Activated naive CD8-positive, alpha-beta T cell (primary cell): Measurements from ENCODE around the gene NLRC5.
"Not testable (repeated sequence)": the region's sequence is repeated elsewhere in the genome, so short reads cannot be mapped to it uniquely, and the experiment has no call there.

Source experiments
- H3K27ac Mint-ChIP-seq: one replicate; pipeline ENCODE4 v1.8.0; 2021; ENCODE audit warnings: mixed read lengths
- H3K27me3 Mint-ChIP-seq: one replicate; pipeline ENCODE4 v1.8.0; 2021; ENCODE audit warnings: mixed read lengths
- H3K36me3 Mint-ChIP-seq: one replicate; pipeline ENCODE4 v1.8.0; 2021; ENCODE audit warnings: mixed read lengths
- H3K4me1 Mint-ChIP-seq: one replicate; pipeline ENCODE4 v1.8.0; 2021; ENCODE audit warnings: low read depth, mixed read lengths
- H3K4me3 Mint-ChIP-seq: one replicate; pipeline ENCODE4 v1.8.0; 2021; ENCODE audit warnings: mild to moderate bottlenecking, mixed read lengths
- H3K9me3 Mint-ChIP-seq: one replicate; pipeline ENCODE4 v1.8.0; 2021; ENCODE audit warnings: low read depth, mixed read lengths

Gene NLRC5

GRCh38 chr16:57104706-57105105, 115.3 kb downstream of the NLRC5 start:
- H3K4me3 Mint-ChIP-seq = no peak overlapping the region
- H3K27me3 Mint-ChIP-seq = no peaks in the 10 kb centered on the region
- H3K27ac Mint-ChIP-seq = no peak overlapping the region
- peaks cover 10% of the 10 kb centered on the region for H3K4me1 Mint-ChIP-seq
- H3K9me3 Mint-ChIP-seq = no peaks in the 10 kb centered on the region
- no peaks in the 10 kb centered on the region for H3K36me3 Mint-ChIP-seq

- H3K27me3 Mint-ChIP-seq = no peaks in the 10 kb centered on the region
- H3K9me3 Mint-ChIP-seq = no peaks in the 10 kb centered on the region
- no peak overlapping the region for H3K27ac Mint-ChIP-seq
- no peak overlapping the region for H3K4me3 Mint-ChIP-seq
- no peaks in the 10 kb centered on the region for H3K36me3 Mint-ChIP-seq
- peaks cover 8% of the 10 kb centered on the region for H3K4me1 Mint-ChIP-seq
These were observed 115.8 kb downstream of the NLRC5 start for GRCh38 chr16:57105184-57105583.

GRCh38 chr16:57106767-57107166, 117.4 kb downstream of the NLRC5 start:
- Mint-ChIP-seq H3K27ac (no peak overlapping the region), H3K4me1 (peaks cover 8% of the 10 kb centered on the region), H3K4me3 (no peak overlapping the region), H3K27me3 (no peaks in the 10 kb centered on the region), H3K9me3 (no peaks in the 10 kb centered on the region), H3K36me3 (no peaks in the 10 kb centered on the region)

DNA sequence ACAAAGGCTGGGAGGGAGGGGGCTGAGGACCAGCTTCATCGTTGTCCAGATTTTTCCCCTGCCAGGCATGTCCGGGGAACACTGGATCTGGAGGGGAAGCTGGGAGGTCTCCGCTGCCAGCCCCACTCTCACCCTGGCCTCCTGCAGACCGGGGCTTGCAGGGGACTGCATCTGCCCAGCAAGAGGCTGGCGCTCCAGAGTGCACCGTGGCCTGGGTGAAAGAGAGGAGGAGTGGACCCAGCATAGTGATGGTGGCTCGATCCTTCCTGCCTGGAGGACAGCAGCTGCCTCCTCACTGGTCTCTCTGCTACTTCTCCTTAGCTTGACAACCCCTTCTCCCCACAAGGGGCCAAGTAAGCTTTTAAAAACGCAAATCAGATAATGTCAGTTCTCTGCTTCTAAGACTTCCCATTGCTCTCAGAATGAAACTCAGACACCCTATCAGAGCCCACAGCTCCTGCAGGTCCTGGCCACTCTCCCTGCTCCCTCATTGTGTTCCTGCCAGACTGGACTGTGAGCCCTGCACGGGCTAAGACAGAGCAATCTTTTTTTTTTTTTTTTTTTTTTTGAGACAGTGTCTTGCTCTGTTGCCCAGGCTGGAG, 118.1 kb downstream of the NLRC5 start:
- Mint-ChIP-seq H3K27ac (no peak overlapping the region), H3K9me3 (no peaks in the 10 kb centered on the region), H3K4me3 (no peak overlapping the region), H3K27me3 (no peaks in the 10 kb centered on the region), H3K4me1 (peaks cover 8% of the 10 kb centered on the region), H3K36me3 (no peaks in the 10 kb centered on the region)

- H3K4me3 Mint-ChIP-seq = no peak overlapping the region
- H3K27me3 Mint-ChIP-seq = no peaks in the 10 kb centered on the region
- H3K9me3 Mint-ChIP-seq = no peaks in the 10 kb centered on the region
- H3K4me1 Mint-ChIP-seq = peaks cover 8% of the 10 kb centered on the region
- no peaks in the 10 kb centered on the region for H3K36me3 Mint-ChIP-seq
- no peak overlapping the region for H3K27ac Mint-ChIP-seq
These were observed 119.1 kb downstream of the NLRC5 start for GRCh38 chr16:57108432-57108831.

DNA sequence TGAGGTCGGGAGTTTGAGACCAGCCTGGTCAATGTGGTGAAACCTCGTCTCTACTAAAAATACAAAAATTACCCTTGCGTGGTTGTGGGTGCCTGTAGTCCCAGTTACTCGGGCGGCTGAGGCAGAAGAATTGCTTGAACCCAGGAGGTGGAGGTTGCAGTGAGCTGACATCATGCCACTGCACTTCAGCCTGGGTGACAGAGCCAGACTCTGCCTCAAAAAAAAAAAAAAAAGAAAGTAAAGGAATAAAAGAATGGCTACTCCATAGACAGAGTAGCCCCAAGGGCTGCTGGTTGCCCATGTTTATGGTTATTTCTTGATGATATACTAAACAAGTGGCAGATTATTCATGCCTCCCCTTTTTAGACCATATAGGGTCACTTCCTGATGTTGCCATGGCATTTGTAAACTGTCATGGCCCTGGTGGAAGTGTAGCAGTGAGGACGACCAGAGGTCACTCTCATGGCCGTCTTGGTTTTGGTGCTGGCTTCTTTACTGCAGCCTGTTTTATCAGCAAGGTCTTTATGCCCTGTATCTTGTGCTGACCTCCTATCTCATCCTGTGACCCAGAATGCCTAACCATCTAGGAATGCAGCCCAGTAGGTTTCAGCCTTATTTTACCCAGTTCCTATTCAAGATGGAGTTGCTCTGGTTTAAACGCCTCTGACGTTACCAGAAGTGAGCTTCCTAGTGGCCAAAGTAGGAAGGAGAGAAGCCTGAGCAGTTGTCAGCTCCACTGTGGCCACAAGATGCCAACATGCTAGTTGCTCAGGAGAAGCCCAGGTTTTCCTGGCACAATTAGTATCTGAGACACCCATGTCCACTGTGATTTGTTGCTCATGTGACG, 120.1 kb downstream of the NLRC5 start:
- not testable (repeated sequence) for H3K9me3 Mint-ChIP-seq, H3K36me3 Mint-ChIP-seq, H3K4me1 Mint-ChIP-seq, H3K27me3 Mint-ChIP-seq, H3K4me3 Mint-ChIP-seq, H3K27ac Mint-ChIP-seq

- Mint-ChIP-seq H3K9me3 (no peaks in the 10 kb centered on the region), H3K27me3 (no peaks in the 10 kb centered on the region), H3K4me3 (no peak overlapping the region), H3K4me1 (no peaks in the 10 kb centered on the region), H3K36me3 (no peaks in the 10 kb centered on the region), H3K27ac (no peak overlapping the region)
These were observed 121.6 kb downstream of the NLRC5 start for GRCh38 chr16:57110937-57111336.

GRCh38 chr16:57111420-57111819, 122.1 kb downstream of the NLRC5 start:
- no peak overlapping the region for H3K27ac Mint-ChIP-seq
- H3K4me1 Mint-ChIP-seq = no peaks in the 10 kb centered on the region
- H3K4me3 Mint-ChIP-seq = no peak overlapping the region
- H3K27me3 Mint-ChIP-seq = no peaks in the 10 kb centered on the region
- no peaks in the 10 kb centered on the region for H3K36me3 Mint-ChIP-seq
- no peaks in the 10 kb centered on the region for H3K9me3 Mint-ChIP-seq

DNA sequence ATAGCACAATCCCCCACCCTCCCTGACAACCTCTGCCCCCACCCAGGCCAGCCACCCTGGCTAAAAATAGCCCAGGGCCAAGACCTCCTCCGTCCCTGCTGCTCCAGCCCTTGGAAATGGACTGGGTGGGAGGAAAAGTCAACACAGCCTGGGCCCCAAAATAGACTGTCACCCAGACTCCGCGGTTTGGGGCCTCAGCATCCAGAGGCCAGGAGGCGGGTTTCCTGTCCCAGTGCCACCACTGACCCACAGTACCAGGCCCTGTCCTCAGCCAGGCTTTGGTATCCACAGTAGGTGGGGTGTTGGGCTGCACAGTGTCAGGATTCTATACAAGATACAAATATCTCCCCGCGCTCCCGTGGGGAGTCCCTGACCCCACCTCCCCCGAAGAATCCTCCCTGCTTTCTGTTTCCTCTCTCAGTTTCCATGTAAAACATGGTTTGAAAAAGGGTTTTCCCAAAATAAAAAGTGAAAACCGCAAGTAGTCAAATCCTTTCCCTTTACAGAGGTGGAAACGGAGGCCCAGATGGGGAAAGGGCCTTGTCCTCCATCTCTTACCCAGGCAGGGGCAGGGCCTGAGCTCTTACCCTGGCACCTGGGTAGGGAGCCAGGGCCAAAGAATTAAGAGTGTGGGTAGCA, 123.2 kb downstream of the NLRC5 start:
- Mint-ChIP-seq H3K4me1 (no peaks in the 10 kb centered on the region), H3K27ac (no peak overlapping the region), H3K36me3 (no peaks in the 10 kb centered on the region), H3K9me3 (no peaks in the 10 kb centered on the region), H3K27me3 (no peaks in the 10 kb centered on the region), H3K4me3 (no peak overlapping the region)

DNA sequence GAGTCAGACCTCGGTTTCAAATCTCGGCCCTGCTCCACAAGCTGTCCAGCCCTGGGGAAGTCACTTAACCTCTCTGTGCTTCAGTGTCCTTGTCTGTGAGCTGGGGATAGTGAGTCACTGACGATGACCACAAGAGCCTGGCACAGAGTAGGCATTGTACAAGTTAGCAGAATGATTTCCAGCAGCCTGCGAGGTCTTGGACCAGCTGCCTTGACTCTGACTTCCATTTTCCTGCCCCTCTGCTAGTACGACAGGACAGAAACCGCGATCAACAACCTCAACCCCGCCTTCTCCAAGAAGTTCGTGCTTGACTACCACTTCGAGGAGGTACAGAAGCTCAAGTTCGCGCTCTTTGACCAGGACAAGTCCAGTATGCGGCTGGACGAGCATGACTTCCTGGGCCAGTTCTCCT, 123.7 kb downstream of the NLRC5 start:
- H3K36me3 Mint-ChIP-seq = no peaks in the 10 kb centered on the region
- H3K27ac Mint-ChIP-seq = no peak overlapping the region
- no peaks in the 10 kb centered on the region for H3K9me3 Mint-ChIP-seq
- H3K27me3 Mint-ChIP-seq = no peaks in the 10 kb centered on the region
- H3K4me3 Mint-ChIP-seq = no peak overlapping the region
- H3K4me1 Mint-ChIP-seq = no peaks in the 10 kb centered on the region

GRCh38 chr16:57113664-57114063, 124.3 kb downstream of the NLRC5 start:
- Mint-ChIP-seq H3K27ac (no peak overlapping the region), H3K27me3 (no peaks in the 10 kb centered on the region), H3K36me3 (no peaks in the 10 kb centered on the region), H3K9me3 (no peaks in the 10 kb centered on the region), H3K4me3 (no peak overlapping the region), H3K4me1 (no peaks in the 10 kb centered on the region)

DNA sequence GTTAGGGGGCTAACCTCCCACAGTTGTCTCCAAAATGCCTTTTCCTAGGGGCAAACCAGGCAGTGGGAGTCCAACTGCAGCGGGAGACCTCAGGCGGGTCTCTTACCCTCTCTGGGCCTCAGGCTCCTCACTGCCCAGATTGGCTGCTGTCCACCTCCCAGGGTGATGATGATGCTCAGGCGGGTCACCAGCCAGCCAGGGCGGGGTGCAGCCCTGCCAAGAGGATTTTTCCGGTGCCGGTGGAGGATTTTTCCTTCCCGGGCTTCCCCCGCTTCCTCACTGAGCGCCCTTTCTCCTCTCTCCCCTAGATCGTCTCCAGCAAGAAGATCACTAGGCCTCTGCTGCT, 125.8 kb downstream of the NLRC5 start:
- Mint-ChIP-seq H3K4me1 (no peaks in the 10 kb centered on the region), H3K4me3 (no peak overlapping the region), H3K36me3 (no peaks in the 10 kb centered on the region), H3K9me3 (no peaks in the 10 kb centered on the region), H3K27ac (no peak overlapping the region), H3K27me3 (no peaks in the 10 kb centered on the region)

DNA sequence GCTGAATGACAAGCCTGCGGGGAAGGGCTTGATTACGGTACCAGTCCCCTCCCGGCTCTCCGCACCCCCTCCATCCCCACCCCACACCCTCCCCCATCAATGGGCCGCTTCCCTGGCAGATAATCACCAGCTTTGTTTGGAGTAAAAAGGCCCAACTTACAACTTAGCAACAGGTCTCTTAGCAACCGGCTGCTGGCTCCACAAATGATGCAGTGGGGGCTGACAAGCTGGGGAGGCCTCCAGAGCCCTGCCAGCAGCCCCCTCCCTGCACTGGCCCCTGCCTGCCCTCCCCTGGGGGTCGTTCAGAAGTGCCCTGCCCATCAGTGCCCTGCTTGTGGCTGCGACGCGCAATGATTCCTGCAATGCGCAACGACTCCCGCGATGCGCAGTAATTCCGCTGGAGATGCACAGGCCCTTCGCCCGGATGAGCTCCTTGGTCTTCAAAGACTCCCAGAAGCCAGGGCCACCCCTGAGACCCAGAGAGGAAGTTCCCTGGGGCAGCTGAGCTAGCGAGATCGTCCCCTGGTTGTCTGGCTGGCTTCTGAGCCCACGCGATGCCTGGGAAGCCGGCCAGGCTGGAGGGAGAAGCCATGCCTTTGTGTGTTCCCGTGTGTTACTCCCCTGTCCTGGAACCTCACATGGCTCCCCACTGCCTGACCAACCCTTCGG, 126.3 kb downstream of the NLRC5 start:
- Mint-ChIP-seq H3K9me3 (no peaks in the 10 kb centered on the region), H3K36me3 (no peaks in the 10 kb centered on the region), H3K4me1 (no peaks in the 10 kb centered on the region), H3K27ac (no peak overlapping the region), H3K4me3 (no peak overlapping the region), H3K27me3 (no peaks in the 10 kb centered on the region)

- no peak overlapping the region for H3K27ac Mint-ChIP-seq
- H3K4me3 Mint-ChIP-seq = no peak overlapping the region
- peaks cover 8% of the 10 kb centered on the region for H3K4me1 Mint-ChIP-seq
- H3K9me3 Mint-ChIP-seq = no peaks in the 10 kb centered on the region
- no peaks in the 10 kb centered on the region for H3K27me3 Mint-ChIP-seq
- no peaks in the 10 kb centered on the region for H3K36me3 Mint-ChIP-seq
These were observed 129.2 kb downstream of the NLRC5 start for GRCh38 chr16:57118461-57119084.
